GM18870 (cell line): ENCODE results near the gene NCOA6.

ENCODE experiments used
- ATAC-seq: cut with Tn5 transposase; IDR thresholded peaks from one replicate; pipeline ENCODE4 v1.9.1; 2021; ENCODE audit warnings: moderate library complexity; ENCODE audit not compliant: unreplicated experiment

NCOA6 gene

DNA sequence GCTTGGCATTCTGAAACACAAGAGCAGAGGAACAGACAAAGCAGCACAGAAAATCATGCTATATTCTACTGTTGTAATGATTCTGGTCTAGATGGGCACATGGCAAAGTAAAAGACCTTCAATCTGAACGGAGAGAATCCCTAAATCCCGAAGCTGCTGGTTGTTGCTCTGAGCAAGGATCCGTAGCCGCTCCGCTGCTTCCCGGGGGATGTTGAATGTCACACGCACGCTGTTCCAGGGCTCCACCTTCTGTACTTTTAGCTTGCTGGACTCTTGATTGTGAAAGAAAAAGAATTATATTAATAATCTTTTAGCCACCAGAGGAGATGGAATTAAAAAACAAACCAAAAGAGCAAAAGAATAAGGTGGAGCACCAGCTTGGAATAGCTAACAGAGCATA, 49.3 kb downstream of the NCOA6 start:
- no peak for ATAC-seq

DNA sequence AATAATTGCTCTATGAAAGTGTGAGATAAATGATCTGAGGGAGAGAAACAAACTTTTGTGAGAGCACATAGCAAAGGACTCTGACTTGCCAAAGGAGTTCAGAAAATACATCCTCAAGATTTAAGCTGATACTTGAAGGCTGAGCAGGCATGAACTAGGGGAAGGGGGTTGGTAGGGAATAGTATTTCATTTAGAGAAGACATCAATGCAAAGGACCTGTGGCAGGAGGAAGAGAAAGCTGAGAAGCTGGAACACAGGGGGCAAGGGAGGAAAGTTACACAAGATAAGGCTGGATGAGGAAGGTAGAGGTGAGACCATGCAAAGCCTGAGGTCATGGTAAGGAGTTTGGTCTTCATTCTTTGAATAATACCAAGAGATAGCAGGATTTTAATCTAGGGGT, 50.6 kb downstream of the NCOA6 start:
- no peak for ATAC-seq

DNA sequence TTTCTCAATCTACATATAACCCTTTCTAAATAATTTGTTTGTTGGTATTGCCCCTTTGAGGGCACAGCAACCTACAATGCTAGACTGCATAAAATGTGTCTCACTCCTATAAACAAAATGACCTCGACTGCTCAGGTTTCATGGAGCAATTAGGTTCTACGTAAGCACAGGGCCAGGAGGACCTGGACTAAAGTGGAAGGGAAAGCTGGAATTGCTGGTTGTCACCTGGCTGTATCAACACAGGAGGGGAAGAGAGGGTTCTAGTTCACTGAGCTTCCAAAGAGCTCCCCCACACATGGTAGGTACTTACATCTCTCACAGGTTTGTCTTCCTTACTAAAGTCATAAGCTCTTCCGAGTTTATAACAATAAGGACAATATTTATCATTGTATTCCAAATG, 51.0 kb downstream of the NCOA6 start:
- ATAC-seq = no peak

DNA sequence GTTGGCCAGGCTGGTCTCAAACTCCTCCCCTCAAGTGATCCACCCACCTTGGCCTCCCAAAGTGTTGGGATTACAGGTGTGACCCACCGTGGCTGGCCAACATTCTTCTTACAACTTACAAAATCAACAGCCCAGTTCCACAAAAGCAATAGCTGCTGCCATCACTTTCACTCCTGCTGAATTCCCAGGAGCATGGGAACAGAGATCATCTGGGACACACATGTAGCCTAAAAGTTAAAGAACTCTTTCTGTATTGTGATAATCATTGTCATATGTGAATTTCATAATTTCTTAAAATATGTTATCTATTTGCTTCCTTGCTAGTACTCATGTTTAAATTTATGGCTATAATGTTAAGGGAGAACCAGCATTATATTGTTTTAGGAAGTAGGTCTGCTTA, 51.7 kb downstream of the NCOA6 start:
- ATAC-seq = no peak

DNA sequence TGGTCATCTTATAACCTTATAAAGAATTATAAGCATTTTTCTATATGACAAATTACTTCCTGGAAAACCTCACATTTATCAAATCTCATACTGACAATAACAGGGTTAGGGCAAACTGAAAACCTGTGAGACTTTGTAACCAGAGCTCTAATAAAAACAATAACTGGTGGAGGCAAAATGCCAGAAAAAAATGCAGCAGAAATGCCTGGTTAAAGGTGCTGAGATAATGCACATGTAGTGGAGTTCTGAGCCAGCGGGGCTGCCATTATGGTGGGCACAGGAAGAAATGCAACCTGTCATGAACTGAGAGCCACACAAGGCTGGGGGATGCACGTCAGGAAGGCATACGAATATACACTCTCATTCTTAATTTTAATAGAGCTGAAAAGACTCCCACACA, 53.0 kb downstream of the NCOA6 start:
- ATAC-seq = no peak

DNA sequence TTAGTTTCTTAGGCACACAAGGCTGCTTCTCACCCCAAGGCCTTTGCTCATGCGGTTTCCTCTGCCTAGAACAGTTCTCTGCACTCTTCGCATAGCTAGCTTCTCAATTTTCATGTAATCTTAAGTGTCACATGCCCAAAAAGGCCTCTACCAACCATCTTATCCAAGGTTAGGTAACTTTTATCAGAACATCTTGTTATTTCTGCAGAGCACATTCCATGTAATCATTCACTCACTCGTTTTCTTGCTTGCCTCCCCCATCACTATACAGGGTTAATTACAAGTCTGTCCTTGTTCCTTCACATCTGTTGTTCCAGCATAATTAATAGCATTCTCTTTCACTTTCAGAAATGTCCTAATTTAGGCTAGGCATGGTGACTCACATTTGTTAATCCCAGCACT, 53.8 kb downstream of the NCOA6 start:
- ATAC-seq = no peak

DNA sequence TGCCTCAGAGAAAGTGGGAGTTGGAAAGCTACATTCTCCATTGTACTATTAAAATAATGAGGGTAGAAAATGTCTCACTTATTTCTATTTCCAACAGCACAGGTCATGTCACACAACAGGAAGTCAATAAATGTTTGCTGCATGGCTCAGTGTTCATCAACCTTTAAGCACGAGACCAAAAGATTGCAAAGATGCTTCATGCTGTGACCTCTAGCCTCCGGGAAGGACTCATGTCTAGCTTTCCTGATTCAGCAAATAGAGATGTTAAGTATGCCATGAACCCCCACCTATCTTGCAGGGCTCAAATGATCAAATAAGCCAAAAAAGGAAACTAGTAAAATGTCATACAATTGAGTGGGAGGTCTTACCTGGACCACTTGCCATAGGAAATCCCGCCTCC, 57.4 kb downstream of the NCOA6 start:
- no peak for ATAC-seq

DNA sequence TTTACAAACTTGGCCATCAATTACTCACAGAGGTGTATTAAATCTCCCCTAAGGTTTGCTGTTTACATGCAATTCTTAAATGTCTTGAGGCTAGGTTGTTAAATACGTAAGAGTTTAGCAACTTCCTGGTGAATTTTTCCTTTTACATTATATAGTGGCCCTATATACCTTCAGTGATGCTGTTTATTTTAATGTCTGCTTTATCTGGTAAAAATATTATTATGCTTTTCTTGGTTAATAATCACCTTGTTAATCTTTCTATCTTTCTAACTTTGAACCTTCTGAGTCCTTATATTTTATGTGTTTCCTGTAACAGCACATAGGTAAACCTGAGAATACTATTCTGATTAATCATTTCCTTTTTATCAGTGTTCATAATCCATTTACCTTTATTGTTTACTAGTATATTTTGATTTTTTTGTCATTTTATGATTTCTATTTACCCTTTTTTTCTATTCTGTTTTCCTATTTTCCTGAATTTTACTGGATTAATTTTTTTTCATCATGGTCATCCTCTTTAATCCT, 63.4 kb downstream of the NCOA6 start:
- ATAC-seq = no peak

DNA sequence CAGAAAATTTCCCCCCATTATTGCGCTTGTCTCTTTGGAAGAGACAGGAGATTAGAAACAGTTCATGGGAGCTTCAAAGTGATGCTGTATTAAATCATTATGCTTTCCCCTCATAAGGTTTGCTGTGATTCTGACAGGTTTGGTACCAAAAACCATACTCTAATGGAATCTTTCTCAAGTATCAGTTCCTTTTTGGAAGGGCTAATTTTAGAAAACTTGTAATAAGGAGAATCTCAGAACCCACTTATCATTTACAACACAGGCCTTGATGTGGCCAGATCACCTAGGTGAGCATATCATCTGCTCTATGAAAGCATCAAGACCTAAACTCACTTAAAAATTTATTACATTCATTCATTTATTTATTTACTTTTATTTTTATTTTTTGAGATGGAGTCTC, 70.1 kb downstream of the NCOA6 start:
- no peak for ATAC-seq

DNA sequence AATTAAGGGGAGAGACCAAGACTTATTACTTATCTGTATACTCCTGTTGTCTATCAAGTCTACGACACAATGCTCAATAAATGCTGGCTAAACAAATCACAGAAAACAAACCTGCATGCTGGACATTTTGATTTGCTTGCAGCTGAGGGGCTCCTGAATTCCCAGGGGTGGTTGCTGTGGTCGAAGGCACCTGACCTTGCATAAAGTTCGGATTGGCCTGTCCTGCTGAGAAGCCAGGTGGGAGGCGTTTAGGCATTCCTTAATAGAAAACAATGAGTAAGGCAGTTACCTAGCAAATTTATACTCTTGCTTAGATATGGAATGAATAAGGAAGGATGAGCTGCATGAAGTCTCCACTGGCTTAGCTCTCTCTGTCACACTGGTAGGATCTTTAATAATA, 70.8 kb downstream of the NCOA6 start:
- ATAC-seq = no peak

DNA sequence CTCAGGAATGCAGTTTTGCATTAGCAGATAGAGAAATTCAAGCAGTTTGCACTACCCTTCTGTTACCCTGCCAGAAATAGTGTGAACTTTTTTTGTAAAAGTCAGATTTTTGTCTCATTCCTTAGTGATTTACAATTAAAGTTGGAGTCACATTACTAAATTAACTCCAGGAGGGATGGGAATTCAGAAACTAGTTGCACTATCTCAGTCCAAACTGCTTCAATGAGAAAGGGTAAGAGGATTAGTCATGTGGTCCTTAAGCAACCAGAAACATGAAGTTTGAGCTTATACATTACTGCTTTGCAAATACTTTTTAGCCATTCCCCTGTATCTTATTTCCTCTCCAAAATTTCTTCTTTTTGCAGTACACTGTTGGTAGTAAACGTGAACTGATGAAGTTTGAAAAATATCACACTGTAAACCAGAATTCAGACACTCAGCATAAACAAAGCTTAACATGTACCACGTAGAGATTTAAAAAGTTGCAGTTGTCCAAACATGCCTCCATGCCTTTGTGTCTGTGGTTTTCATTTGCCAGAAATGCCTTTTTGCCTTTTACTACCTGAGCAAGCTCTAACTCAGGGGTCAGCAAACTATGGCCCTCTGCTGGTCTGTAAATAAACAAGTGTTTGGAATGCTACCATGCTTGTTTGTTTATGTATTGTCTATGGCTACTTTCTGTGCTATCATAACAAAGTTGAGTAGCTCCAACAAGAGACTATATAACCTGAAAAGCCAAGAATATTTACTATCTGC, 71.6 kb downstream of the NCOA6 start:
- ATAC-seq = no peak

DNA sequence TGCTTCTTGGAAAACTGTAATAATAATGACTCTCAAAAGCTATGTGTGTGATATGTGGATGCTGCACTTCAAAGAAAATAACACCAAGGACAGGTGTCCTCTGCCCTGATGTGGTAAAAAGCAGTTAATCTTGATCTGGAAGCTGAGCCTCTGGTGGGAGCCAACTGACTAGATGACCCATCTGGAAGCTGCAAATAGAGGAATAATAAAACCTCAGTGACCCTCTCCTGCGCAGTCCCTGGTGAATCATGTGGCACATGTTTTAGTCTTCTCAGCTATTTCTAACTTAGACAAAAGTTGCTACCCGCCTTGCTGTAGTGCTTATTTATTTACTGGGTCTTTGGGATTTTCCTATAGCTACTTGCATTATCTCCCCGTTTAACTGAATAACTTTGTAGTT, 74.0 kb downstream of the NCOA6 start:
- ATAC-seq = no peak

DNA sequence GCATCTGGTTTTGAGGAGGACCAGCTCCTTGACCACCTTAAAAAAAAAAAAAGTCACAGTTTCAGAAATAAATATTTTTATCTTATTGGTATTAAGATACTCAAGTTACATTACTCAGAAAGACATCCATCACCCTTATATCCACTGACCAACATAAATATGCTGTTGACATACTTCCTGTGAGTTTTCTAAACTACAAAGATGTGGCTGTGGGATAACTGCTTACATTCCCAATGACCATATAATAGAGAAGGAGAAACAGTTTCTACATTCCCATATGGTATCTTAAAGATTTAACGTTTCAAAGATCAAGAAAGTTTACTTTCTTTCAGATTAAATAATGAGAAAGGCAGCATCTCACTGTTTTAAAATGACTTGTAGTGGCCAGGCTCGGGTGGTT, 75.0 kb downstream of the NCOA6 start:
- ATAC-seq = no peak

DNA sequence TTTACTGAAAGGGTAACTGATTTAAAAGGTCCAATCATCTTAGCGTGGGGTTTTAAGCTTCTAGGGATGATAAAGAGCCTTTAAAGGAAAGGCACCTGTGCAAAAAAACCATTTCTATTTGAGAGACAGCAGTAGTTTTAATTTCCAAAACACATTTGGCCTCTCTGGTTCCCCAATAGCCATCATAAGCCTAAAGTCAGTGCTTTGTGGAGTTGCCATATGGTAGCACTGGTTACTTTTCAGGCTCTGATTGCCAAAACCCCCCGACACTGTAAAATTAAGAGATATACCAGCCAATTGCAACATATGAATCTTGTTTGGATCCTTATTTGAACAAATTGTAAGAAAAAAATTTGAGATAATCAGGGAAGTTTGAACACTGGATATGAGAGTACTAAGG, 76.7 kb downstream of the NCOA6 start:
- no peak for ATAC-seq

DNA sequence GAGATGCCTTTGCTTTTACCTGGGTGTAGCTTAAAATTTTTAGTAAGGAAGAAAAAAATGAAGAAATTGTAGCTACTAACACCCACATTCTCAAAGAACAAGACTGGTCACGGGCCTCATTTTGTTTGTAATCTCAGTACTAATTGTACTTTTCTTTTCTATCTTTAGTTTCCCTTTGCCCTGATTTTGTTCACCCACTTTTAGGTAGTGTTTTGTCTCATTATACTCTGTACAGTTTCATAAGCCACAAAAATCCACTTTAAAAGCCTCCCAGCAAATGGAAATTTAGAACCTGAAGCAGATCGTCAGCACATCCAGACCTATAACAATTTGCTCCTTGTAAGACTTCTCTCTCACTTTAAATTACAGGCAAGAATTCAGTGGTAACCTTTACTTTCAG, 78.0 kb downstream of the NCOA6 start:
- ATAC-seq = no peak

DNA sequence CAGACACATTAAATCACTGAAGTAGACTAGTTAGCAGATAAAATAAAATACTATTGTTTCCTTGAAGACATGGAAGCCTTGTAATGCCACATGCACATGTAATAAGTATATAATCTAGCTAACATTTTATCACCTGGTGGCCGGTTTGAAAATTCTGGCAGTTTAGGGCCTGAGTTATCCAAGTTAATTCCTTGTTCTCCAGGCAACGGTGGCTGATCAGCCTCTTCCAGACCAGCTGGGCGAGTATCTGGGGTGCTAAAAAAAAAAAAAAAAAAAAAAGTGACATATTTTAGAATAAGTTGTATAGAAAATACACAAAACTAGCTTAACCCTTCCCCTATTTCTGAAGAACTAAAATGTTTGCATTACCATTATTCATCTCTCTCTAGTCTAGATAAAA, 78.8 kb downstream of the NCOA6 start:
- ATAC-seq = no peak

DNA sequence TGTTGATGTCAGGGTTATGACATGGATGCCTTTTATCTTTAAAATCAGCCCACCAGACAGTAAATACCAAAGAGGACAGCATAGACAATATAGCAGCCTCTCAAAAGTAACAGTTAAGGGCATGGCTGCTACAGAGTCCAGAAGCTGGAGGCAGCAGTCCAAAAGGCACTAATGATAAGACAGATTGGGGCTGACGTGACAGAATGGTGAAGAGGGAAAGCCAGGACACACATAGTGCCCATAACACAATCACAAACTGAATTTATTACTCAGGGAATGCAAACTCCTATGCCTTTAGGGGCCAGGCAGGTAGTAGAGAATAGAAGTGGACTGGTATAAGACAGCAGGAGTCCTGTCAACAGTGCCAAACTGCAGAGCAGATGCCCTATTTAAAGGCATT, 80.6 kb downstream of the NCOA6 start:
- ATAC-seq = no peak

DNA sequence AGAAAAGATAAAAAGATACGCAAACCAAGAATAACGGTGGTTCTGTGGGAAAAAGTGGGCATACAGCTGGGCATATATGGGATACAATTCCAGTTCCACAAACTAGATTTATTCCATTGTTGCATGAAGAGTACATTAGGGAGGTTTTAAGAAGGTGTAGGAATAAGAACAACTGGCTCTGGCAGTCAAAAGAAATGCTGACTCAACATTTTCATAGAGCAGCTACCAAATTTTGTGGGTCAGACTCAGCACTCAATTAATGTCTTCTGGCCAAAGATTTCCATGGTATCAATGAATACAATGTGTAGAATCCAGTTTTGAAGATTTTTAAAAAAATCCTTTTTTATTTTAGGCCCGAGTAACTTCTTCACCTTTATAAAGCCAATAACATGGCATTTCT, 81.1 kb downstream of the NCOA6 start:
- ATAC-seq = no peak

DNA sequence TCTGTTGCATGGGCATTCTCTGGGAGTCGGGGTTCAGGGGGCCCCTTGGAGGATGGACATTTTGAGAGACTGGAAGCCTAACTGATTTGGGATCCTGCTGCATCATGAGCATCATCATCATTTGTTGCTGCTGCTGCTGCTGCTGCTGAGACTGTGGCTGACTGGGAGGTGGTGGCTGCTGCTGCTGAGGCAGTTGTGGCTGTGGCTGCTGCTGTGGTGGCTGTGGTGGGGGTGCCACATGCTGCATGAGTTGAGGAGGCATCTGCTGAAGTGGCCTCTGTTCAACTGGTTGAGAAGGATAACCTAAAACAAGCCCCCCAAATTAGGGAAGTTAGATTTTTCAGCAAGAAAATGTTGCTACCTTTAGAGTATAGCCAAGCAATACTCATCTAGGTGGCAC, 82.4 kb downstream of the NCOA6 start:
- no peak for ATAC-seq

DNA sequence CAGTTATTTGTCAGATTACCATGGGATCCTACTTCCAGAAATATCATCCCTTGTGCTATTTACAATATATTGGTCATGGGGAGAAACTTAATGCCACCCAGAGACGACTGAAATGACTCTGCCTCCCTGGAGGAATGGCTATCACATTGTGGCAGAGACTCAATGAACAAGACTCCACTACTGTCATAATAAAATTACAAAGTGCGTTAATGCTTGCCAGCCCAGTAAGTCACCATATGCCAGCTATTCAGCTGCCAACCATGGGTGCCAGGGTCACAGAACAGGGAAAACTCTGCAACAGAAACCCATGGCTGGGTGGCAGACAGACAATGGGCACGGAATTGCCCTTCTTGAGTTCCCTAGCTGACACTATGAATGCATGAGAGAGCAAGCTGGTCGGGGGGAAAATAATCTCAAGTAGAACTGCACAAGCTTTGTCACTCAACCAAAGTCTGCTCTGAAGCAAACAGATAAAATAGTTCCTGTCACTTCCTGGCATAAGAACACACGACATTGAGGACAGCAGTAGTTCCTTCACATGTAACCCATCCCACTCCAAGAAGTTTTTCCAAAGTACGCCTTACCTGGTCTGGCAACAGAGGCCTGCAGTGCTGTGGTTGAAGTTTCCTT, 89.2 kb downstream of the NCOA6 start:
- ATAC-seq = no peak

DNA sequence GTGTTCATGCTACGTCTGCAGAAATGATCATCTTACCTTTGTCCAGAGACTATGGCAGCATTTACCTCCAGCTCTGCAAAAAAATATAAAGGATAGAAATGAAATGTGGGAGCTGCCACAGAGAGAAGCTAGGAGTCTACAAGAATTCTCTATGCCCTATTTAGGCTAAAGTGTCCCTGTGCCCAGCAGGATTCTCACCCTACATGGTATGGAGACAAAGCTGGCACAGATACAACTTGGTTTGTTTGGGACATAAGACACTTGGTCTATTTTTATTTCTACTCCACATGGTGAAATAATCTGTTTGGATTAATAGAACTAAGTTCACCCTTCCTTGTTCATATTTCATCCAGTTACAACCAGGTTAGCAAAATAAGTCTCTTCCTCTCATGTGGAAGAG, 92.9 kb downstream of the NCOA6 start:
- ATAC-seq = no peak

DNA sequence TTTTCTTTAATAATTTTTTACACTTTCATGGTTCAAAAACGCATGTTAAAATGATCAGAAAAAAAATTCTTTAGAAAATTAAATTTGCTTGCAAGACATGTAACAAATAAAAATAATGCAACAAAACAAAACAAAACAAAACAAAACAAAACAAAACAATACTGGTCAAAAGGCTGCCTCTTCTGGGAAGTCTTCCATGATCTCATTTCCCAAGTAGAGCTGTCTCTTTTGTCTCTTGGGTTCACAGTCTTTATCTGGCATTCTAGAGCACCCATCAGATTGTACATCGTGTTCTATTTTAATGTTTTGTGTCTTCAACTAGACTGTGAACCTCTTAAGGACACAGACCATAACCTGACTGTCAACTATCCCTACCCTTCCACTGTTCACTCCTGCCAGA, 96.0 kb downstream of the NCOA6 start:
- ATAC-seq = no peak

DNA sequence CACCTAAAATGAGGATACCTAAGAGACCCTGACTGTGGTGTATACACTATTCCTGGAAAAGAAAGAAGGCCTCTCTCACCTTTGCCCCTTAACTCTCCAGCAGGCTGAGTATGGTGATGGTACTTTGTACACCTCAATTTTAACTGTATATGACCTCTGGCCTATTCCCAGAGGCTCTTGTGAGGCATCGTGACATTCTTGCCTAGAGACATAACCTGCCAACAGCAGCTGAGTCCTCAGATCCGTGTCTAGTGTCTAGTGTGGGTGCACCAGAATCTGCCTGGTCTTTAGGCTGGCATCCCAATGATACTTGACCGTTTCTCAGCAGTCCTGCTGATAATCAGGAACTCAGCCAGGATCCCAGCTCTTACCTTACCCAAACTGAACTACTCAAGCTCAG, 101.3 kb downstream of the NCOA6 start:
- no peak for ATAC-seq
